ENCODE measurements around the gene FLII.

FLII gene

GRCh38 chr17:18245038-18245776 is 13.3 kb downstream of the FLII start:
- no peak overlapping the region for H3K4me3 ChIP-seq (ENCODE audit: low read depth, low read length)
- TF ChIP-seq CTCF (IDR thresholded peaks at IDR 0.05; ENCODE audit: insufficient read depth, low read depth, low read length, missing control alignments), result no peak
- DNase-seq (ENCODE audit: low read depth), result no peak

- H3K4me3 ChIP-seq (ENCODE audit: low read depth, low read length), result no peak overlapping the region
- no peak for TF ChIP-seq CTCF (IDR thresholded peaks at IDR 0.05; ENCODE audit: insufficient read depth, low read depth, low read length, missing control alignments)
- DNase-seq (ENCODE audit: low read depth), result no peak
Observed at GRCh38 chr17:18241229-18241871, 17.2 kb downstream of the FLII start.

- no peak for DNase-seq (ENCODE audit: low read depth)
- no peak overlapping the region for H3K4me3 ChIP-seq (ENCODE audit: low read depth, low read length)
- TF ChIP-seq CTCF (IDR thresholded peaks at IDR 0.05; ENCODE audit: insufficient read depth, low read depth, low read length, missing control alignments), result no peak
Observed at GRCh38 chr17:18240449-18240848, 18.1 kb downstream of the FLII start.

- no peak overlapping the region for H3K4me3 ChIP-seq (ENCODE audit: low read depth, low read length)
- DNase-seq (ENCODE audit: low read depth), result no peak
- TF ChIP-seq CTCF (IDR thresholded peaks at IDR 0.05; ENCODE audit: insufficient read depth, low read depth, low read length, missing control alignments), result no peak
Observed at GRCh38 chr17:18238299-18238698, 20.2 kb downstream of the FLII start.

- DNase-seq (ENCODE audit: low read depth), result no peak
- no peak overlapping the region for H3K4me3 ChIP-seq (ENCODE audit: low read depth, low read length)
- no peak for TF ChIP-seq CTCF (IDR thresholded peaks at IDR 0.05; ENCODE audit: insufficient read depth, low read depth, low read length, missing control alignments)
Observed at GRCh38 chr17:18237461-18237860, 21.1 kb downstream of the FLII start.

- no peak for DNase-seq (ENCODE audit: low read depth)
- H3K4me3 ChIP-seq (ENCODE audit: low read depth, low read length), result no peak overlapping the region
- TF ChIP-seq CTCF (IDR thresholded peaks at IDR 0.05; ENCODE audit: insufficient read depth, low read depth, low read length, missing control alignments), result no peak
Observed at GRCh38 chr17:18236494-18236893, 22.0 kb downstream of the FLII start.
